HG03025 (cell line): ENCODE measurements around the gene NEK10.
"Not testable (repeated sequence)": the region's sequence is repeated elsewhere in the genome, so short reads cannot be mapped to it uniquely, and the experiment has no call there.

Experiments used
- ATAC-seq: cut with Tn5 transposase; IDR thresholded peaks from one replicate; pipeline ENCODE4 v1.9.1; 2021; ENCODE audit warnings: mild to moderate bottlenecking, moderate library complexity; ENCODE audit not compliant: unreplicated experiment, low FRiP score

Gene NEK10

GRCh38 chr3:27353221-27353620, 16.0 kb downstream of the NEK10 start:
- no peak for ATAC-seq

DNA sequence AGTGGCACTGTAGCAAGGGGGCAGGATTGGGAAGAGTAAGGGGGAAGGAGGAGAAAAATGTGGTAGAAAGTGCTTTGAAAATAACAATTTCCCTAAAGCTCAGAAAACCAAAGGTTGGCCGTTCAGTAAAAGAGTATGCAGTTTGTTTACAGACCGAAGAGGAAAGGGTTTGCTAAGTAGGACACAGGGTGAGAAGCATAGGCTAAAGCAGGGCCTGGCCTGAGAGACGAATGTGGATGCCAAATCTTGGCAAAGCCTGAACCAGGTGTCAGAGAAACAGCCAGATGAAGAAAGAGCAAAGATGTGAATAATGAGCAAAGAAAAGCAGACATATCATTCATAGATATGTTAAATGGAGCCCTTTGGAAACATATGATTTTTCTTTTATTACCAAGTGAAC, 17.1 kb downstream of the NEK10 start:
- no peak for ATAC-seq

- no peak for ATAC-seq
Measured at GRCh38 chr3:27349832-27350231, 19.4 kb downstream of the NEK10 start.

- no peak for ATAC-seq
Measured at GRCh38 chr3:27345959-27346865, 23.0 kb downstream of the NEK10 start.

GRCh38 chr3:27345493-27345892, 23.7 kb downstream of the NEK10 start:
- ATAC-seq = no peak

DNA sequence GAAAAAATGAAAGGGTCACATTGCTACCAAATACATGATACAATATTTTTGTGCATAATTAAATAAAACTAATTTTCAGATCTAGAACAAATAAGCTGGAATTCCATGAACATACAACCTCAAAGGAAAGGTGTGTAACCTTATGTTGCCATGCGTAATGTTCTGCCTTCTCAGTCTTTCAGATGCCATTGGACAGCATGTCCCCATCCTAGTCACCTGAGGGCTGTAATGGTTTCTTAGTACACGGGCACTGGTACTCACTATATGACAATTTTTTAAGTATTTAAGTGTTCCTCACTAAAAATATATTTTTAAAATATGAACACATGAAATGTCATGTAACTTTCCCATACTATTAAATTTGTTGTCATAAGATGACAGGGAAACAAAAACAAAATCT, 24.1 kb downstream of the NEK10 start:
- no peak for ATAC-seq

- ATAC-seq = no peak
Measured at GRCh38 chr3:27344192-27344591, 25.0 kb downstream of the NEK10 start.

DNA sequence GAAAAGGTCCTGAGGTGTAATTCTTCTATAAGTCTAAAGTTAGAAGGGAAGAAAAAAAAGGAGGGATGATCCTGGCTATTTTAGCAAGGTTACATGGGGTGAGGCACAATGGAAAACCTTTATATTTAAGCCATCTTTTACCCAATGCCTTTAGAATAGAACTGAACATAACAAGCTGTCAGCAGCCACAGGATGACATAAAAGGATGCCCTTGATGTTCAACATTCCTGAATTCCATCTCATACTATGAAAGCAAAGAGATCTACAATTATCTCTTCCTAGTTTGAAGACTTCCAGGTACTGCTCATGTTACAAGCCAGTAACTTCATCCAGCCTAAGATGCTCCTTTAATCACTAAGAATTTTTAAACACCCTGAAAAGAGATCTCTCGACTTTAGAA, 26.9 kb downstream of the NEK10 start:
- no peak for ATAC-seq

- no peak for ATAC-seq
Measured at GRCh38 chr3:27340534-27340933, 28.6 kb downstream of the NEK10 start.

- ATAC-seq = no peak
Measured at GRCh38 chr3:27335571-27335970, 33.6 kb downstream of the NEK10 start.

DNA sequence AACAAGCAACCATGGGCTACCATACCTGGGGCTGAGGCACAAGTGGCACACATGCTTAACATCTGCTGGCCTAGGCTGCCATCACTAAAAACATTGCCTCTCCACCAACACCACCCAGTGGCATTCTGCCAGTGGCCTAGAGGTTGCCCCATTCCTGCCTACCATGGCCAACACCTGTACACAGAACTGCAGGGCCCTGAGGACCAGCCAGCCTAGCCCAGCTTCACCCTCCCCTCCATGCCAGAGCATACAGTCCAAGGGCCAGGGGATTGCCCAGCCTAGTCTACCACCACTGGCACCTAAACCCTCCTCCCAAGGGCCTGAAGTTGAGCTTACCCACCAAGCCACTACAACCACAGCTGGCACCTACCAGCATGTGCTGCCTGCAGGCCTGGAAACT, 35.3 kb downstream of the NEK10 start:
- ATAC-seq = no peak

DNA sequence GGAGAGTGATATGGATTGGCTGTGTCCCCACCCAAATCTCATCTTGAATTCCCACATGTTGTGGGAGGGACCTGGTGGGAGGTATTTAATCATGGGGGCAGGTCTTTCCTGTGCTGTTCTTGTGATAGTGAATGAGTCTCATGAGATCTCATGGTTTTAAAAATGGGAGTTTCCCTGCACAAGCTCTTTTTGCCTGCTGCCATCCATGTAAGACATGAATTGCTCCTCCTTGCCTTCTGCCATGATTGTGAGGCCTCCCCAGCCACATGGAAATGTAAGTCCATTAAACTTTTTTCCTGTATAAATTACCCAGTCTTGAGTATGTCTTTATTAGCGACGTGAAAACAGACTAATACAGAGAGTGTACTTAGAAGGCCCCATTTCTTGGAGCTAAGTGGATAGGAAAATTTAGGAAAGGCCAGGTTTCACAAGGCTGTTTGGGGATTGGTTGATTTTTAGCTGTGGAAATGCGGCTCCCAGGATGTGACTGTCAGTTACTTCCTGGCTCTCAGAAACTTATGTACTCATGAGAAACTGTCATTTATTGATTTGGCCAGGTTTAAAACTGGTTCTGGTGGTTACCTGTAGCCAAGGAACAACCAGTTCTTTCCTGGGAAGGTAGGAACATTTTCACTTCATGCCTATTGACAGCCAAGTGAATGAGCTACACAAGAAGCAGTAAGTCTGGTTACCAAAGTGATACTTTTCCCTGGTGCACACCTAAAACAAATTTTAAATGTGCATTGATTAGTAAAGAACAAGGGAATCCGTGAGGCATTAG, 40.0 kb downstream of the NEK10 start:
- not testable (repeated sequence) for ATAC-seq

- ATAC-seq = no peak
Measured at GRCh38 chr3:27326629-27327545, 42.3 kb downstream of the NEK10 start.

- ATAC-seq = no peak
Measured at GRCh38 chr3:27326202-27326601, 43.0 kb downstream of the NEK10 start.

DNA sequence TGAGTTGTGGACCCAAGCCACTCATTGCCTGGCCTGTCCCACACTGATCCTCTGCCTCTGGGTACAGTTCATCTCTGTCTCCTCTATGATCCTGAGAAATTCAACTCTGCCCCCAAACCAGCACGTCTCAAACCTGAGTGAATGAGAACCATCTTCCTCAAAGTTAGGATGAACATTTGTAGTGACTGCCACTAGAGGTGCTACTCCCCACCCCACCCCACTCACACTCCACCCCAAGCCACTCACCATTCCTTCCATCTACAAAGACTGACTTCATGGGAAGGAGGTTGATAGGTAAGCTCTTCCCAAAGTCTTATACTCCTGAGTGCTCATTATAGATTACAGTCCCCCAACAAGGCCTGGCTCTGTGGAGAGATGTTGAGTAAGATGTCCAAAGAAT, 43.8 kb downstream of the NEK10 start:
- ATAC-seq = no peak

DNA sequence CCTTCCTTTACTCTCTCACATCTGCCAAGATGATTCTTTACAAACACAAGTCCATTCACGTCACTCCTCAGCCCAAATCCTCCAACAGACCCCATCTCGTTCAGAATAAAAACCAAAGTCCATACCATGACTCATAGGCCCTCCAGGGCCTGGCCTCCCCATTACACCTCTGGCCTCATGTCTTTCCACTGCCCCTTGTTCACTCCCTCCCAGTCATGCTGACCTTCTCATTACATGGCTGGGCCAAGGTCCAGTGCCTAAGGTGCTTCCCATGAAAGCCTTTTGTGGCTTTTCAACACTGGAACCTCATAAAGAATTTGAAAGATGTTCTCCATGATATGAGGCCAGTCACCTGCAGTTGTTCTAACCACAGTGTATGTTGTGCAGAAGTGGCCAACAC, 44.5 kb downstream of the NEK10 start:
- ATAC-seq = no peak

- no peak for ATAC-seq
Measured at GRCh38 chr3:27323087-27323570, 46.1 kb downstream of the NEK10 start.

GRCh38 chr3:27322634-27323033, 46.5 kb downstream of the NEK10 start:
- ATAC-seq = no peak

- ATAC-seq = no peak
Measured at GRCh38 chr3:27319847-27320526, 49.2 kb downstream of the NEK10 start.

- no peak for ATAC-seq
Measured at GRCh38 chr3:27319304-27319703, 49.9 kb downstream of the NEK10 start.
